HG02943 (cell line): ENCODE results near the gene DDR1.
"Not testable (repeated sequence)": the region's sequence is repeated elsewhere in the genome, so short reads cannot be mapped to it uniquely, and the experiment has no call there.

Experiments
- ATAC-seq: cut with Tn5 transposase; IDR thresholded peaks from one replicate; pipeline ENCODE4 v1.9.1; 2021; ENCODE audit warnings: mild to moderate bottlenecking, low read depth, moderate library complexity; ENCODE audit not compliant: unreplicated experiment

The DDR1 gene

GRCh38 chr6:30891816-30892538 is 7.7 kb downstream of the DDR1 start:
- ATAC-seq = no peak

DNA sequence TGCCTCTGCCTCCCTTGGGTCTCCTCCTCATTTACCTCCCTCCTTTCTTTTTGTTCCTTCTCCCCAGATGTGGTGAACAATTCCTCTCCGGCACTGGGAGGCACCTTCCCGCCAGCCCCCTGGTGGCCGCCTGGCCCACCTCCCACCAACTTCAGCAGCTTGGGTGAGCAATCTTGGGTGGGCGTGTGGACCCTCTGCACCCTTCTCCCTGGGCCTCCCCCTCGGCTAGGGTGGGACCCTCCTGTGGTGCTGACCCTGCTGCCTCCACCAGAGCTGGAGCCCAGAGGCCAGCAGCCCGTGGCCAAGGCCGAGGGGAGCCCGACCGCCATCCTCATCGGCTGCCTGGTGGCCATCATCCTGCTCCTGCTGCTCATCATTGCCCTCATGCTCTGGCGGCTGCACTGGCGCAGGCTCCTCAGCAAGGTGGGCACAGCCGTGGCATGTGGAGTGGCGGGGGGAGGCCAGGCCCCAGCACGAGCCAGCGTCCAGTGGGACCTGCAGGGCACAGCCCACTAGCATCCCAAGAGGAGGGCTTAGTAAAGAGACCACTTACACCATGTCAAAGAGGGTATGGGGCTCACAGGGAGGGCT is 8.8 kb downstream of the DDR1 start:
- ATAC-seq = no peak

DNA sequence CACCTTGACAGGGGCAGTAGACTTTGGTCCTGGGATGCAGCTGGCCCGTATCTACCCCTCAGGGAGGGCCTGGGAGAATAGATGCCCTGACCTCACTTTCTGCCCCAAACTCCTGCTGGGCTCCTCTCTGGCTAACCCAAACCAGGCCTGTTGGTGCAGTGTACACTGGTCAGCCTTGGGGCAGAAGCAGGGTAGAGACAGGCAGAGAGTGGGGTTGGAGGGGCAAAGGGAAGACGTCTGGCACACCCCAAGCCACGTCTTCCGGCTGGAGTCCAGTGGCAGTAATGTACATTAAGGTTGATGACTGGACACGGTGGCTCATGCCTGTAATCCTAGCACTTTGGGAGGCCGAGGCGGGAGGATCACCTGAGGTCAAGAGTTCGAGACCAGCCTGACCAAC is 9.3 kb downstream of the DDR1 start:
- no peak for ATAC-seq

GRCh38 chr6:30894381-30894780 is 10.1 kb downstream of the DDR1 start:
- ATAC-seq = no peak

- ATAC-seq = no peak
Measured at GRCh38 chr6:30894935-30895334, 10.6 kb downstream of the DDR1 start.

- ATAC-seq = no peak
Measured at GRCh38 chr6:30895343-30895742, 11.0 kb downstream of the DDR1 start.

DNA sequence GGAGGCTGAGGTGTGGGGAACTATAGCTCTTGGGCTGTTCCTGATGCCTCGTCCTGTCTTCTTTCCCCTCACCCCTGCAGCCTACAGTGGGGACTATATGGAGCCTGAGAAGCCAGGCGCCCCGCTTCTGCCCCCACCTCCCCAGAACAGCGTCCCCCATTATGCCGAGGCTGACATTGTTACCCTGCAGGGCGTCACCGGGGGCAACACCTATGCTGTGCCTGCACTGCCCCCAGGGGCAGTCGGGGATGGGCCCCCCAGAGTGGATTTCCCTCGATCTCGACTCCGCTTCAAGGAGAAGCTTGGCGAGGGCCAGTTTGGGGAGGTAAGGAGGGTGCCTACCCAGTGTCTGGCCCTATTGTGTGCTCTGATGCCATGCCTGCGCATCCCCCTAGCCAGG is 12.2 kb downstream of the DDR1 start:
- ATAC-seq = no peak

- no peak for ATAC-seq
Measured at GRCh38 chr6:30897882-30898281, 13.6 kb downstream of the DDR1 start.

GRCh38 chr6:30898750-30899360 is 14.5 kb downstream of the DDR1 start:
- ATAC-seq = no peak

DNA sequence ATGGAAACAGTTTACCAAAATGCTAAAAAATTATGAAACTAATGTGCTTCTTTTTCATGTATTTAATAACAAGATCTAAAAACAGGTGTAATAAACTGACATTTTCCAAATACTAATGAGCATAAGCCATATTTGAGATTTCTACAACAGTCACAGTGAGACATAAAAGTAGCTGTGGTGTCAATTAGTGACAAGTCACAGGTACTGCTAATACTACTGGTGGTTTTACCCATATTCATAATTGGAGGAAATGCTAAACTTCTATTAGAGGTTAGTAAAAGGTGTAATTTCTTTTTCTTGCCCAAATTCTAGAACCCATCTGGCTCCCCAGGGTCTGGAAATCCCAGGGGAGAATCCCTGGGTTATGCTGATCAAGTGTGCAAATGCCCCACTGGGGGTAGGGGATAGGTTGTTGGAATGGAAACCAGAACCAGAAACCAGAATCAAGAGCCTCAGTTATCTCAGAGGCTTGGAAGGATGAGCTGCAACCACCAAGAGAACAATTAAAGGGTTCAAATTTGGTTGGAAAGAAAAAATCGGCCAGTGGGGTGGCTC is 16.6 kb downstream of the DDR1 start:
- no peak for ATAC-seq

- no peak for ATAC-seq
Measured at GRCh38 chr6:30901436-30901835, 17.1 kb downstream of the DDR1 start.

DNA sequence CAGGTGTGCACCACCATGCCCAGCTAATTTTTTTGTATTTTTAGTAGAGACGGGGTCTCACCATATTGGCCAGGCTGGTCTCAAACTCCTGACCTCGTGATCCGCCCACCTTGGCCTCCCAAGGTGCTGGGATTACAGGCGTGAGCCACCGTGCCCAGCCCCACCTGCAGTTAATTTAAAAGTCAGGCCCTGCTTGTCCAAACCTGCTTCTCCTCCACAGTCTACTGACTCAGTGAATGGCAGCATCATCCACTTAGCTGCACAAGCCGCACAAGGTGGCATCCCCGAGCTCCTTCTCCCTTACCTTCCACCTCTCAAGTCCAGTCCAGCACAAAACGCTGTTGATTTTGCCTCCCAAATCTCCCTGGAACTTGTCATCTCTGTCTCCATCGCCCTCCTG is 17.9 kb downstream of the DDR1 start:
- ATAC-seq = not testable (repeated sequence)

DNA sequence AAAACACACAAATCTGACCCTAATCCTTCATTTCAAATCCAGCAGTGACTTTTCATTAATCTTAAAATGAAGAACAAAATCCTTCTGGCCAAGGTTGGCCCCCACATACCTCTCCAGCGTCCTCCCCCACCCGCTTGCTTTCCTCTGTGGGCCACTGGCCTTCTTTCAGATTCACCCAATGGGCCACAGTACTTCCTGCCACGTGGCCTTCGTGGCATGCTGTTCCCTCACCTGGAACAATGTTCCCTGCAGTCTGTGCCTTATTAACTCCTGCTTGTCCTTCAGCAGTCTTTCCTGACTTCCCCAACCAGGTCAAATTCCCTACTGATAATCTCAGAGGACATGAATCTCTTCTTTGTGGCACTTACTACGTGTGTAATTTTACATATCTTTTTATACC is 18.4 kb downstream of the DDR1 start:
- ATAC-seq = no peak

DNA sequence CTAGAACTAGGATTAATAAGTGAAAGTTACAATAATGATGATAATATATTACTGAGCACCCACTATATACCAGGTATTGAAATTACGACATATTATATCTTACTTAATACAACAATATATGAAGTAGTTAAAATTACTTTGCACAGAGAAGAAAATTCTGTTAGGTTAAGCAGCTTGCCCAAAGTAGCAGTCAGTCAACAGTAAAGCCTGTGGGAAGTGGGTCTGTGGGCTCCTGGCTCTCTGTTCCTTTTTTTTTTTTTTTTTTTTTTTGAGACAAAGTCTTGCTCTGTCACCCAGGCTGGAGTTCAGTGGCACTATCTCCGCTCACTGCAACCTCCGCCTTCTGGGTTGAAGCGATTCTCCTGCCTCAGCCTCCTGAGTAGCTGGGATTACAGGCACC is 18.9 kb downstream of the DDR1 start:
- ATAC-seq = no peak

GRCh38 chr6:30907290-30907757 is 23.0 kb downstream of the DDR1 start:
- ATAC-seq = not testable (repeated sequence)

- ATAC-seq = peak; percentile 89
Measured at GRCh38 chr6:30907758-30908591, 23.7 kb downstream of the DDR1 start, which contains the start of gene GTF2H4. TSS of gene GTF2H4 (plus strand) at chr6:30908207.

- no peak for ATAC-seq
Measured at GRCh38 chr6:30908700-30909099, 24.4 kb downstream of the DDR1 start.

- ATAC-seq = not testable (repeated sequence)
Measured at GRCh38 chr6:30910473-30910872, 26.2 kb downstream of the DDR1 start.

GRCh38 chr6:30912746-30913520 is 28.6 kb downstream of the DDR1 start:
- ATAC-seq = no peak

GRCh38 chr6:30913721-30914075 is 29.4 kb downstream of the DDR1 start:
- ATAC-seq = no peak
